ENCODE measurements around the gene HTR5A. TPM values are rescaled to one million over a fixed set of nuclear protein-coding genes. Genes with fewer than 3 reads are reported as not detected.

The HTR5A gene
- total RNA-seq, 1 donor from 2014 or later = not detected

DNA sequence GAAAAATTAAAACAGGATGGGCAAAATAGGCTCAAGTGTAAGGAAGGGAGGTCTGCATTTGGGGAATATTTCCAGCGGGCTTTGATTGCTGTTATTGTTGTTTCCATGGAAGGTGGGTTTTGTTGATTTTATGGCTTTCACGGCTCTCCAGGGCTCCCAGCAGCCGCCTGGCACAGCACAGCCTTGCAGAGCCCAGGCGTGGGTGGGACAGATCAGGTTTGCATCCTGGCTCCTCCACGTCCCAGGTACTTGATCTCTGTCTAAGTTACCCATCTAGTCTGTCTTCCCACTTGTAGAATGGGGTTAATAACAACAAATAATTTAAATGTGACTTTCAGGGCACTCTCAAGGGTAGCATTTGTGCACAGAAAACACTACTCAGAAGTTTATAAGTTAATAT, 45.2 kb downstream of the HTR5A start:
- no peak overlapping the region for H3K27ac Mint-ChIP-seq (ENCODE audit: unreplicated experiment)
- peaks cover 7% of the 10 kb centered on the region for H3K9me3 Mint-ChIP-seq
- H3K4me1 Mint-ChIP-seq = no peaks in the 10 kb centered on the region
- no peak overlapping the region for H3K4me3 Mint-ChIP-seq
- H3K27me3 Mint-ChIP-seq (ENCODE audit: low read depth) = peaks cover 64% of the 10 kb centered on the region
- TF ChIP-seq, protein P1, sequence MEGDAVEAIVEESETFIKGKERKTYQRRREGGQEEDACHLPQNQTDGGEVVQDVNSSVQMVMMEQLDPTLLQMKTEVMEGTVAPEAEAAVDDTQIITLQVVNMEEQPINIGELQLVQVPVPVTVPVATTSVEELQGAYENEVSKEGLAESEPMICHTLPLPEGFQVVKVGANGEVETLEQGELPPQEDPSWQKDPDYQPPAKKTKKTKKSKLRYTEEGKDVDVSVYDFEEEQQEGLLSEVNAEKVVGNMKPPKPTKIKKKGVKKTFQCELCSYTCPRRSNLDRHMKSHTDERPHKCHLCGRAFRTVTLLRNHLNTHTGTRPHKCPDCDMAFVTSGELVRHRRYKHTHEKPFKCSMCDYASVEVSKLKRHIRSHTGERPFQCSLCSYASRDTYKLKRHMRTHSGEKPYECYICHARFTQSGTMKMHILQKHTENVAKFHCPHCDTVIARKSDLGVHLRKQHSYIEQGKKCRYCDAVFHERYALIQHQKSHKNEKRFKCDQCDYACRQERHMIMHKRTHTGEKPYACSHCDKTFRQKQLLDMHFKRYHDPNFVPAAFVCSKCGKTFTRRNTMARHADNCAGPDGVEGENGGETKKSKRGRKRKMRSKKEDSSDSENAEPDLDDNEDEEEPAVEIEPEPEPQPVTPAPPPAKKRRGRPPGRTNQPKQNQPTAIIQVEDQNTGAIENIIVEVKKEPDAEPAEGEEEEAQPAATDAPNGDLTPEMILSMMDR (conservative IDR thresholded peaks at IDR 0.05) = no peak
- peaks cover 2% of the 10 kb centered on the region for H3K36me3 Mint-ChIP-seq (ENCODE audit: low read depth)
- no peak for DNase-seq (ENCODE audit: low read depth, low spot score)

DNA sequence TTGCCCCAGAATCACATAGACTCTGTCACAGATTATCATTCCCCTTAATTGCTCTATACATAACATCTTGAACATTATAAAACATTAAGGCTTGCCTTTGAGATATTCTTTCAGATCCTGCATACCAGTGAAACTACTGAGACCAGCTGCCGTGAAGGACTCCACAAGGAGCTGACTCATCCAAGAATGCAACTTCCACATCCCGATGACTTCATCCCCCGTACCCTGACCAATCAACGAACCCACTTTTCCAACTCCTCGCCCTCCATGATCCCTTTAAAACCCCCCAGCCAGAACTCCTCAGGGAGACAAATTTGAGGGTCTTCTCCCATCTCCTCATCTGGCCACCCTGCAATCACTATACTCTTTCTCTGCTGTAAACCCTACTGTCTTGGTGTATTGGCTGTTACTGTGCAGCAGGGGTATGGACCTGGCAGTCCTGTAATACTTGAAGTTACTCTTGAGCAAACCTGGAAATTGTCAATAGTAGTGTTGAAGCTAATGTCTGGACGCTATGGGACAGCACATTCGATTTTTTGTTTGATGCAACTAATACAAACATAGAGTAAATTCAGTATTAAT, 49.8 kb downstream of the HTR5A start:
- H3K4me1 Mint-ChIP-seq = no peaks in the 10 kb centered on the region

DNA sequence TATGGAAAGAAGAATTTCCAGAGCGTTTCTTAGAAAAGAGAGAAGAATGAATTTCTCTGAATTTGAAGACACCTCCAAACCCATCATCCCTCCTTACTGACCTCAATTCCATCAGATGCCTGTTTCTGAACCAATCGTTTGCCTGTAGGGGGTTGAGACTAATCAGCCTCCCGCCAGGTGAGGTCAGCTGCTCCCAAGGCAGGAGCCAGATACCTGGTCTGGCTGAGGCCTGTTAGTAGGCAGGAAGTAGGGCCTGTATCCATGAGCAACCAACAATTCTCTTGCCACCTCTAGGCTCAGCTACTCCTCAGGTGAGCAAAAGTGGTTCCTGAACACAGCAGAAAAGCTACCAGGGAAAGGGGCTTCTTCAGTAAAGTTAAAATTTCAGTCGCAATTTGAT, 50.3 kb downstream of the HTR5A start:
- TF ChIP-seq, protein P1 (conservative IDR thresholded peaks at IDR 0.05) = no peak
- H3K4me3 Mint-ChIP-seq = no peak overlapping the region
- no peaks in the 10 kb centered on the region for H3K4me1 Mint-ChIP-seq
- H3K9me3 Mint-ChIP-seq = peaks cover 11% of the 10 kb centered on the region
- no peak for DNase-seq (ENCODE audit: low read depth, low spot score)
- H3K36me3 Mint-ChIP-seq (ENCODE audit: low read depth) = peaks cover 2% of the 10 kb centered on the region
- H3K27me3 Mint-ChIP-seq (ENCODE audit: low read depth) = peaks cover 34% of the 10 kb centered on the region
- no peak overlapping the region for H3K27ac Mint-ChIP-seq (ENCODE audit: unreplicated experiment)

More for the DNA sequence above, 49.8 kb downstream of the HTR5A start:
- TF ChIP-seq, protein P1 (conservative IDR thresholded peaks at IDR 0.05) = no peak
- Mint-ChIP-seq H3K36me3 (ENCODE audit: low read depth) (peaks cover 2% of the 10 kb centered on the region), H3K27ac (ENCODE audit: unreplicated experiment) (no peak overlapping the region), H3K9me3 (peaks cover 11% of the 10 kb centered on the region), H3K27me3 (ENCODE audit: low read depth) (peaks cover 34% of the 10 kb centered on the region), H3K4me3 (no peak overlapping the region)
- DNase-seq (ENCODE audit: low read depth, low spot score) = no peak

DNA sequence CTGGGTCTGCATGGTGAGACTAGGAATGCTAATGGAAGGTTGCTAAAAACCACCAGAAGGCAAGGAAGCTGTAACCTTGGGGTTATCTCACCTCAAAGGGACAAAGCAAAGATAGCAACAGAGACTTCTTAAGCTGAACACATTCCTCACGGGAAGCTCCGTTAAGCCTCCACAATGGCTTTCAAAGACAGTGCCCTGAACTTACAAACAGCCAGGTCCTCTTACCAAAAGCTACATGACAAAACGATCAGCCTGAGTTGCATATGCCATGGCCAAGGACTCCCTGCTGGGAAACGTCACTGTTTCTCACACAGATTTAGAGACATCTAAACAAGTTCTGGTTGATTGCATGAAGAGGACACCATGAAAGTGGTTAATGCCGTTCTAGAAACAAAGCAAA, 52.7 kb downstream of the HTR5A start:
- no peak overlapping the region for H3K4me3 Mint-ChIP-seq
- TF ChIP-seq, protein P1 (conservative IDR thresholded peaks at IDR 0.05) = no peak
- no peak for DNase-seq (ENCODE audit: low read depth, low spot score)
- H3K27ac Mint-ChIP-seq (ENCODE audit: unreplicated experiment) = no peak overlapping the region
- H3K9me3 Mint-ChIP-seq = peaks cover 11% of the 10 kb centered on the region
- no peaks in the 10 kb centered on the region for H3K4me1 Mint-ChIP-seq
- peaks cover 2% of the 10 kb centered on the region for H3K36me3 Mint-ChIP-seq (ENCODE audit: low read depth)
- H3K27me3 Mint-ChIP-seq (ENCODE audit: low read depth) = peaks cover 16% of the 10 kb centered on the region

DNA sequence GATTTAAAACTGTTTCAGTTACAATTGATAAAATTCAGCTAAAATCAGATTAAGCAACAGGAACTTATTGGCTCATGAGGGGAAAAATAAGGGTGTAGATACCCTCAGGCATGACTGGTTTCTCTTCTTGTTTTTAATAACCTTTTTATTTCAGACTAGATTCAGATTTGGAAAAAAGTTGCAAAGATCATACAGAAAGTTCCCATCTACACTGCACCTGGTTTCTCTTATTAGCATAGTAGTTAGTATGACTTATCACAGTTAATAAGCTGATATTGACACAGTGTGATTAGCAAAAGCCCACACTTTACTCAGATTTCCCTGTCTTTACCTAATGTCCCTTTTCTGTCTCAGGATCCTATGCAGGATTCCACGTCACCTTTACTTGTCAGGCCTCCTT, 53.3 kb downstream of the HTR5A start:
- Mint-ChIP-seq H3K9me3 (peaks cover 11% of the 10 kb centered on the region), H3K27ac (ENCODE audit: unreplicated experiment) (no peak overlapping the region), H3K27me3 (ENCODE audit: low read depth) (peaks cover 16% of the 10 kb centered on the region), H3K4me3 (no peak overlapping the region), H3K36me3 (ENCODE audit: low read depth) (peaks cover 2% of the 10 kb centered on the region), H3K4me1 (no peaks in the 10 kb centered on the region)
- DNase-seq (ENCODE audit: low read depth, low spot score) = no peak
- TF ChIP-seq, protein P1 (conservative IDR thresholded peaks at IDR 0.05) = no peak

Measured in neural crest cell (in vitro differentiated cells).